ENCODE results near the gene FMO5.

GRCh38 chr1:147236448-147236847 is 11.3 kb upstream of the FMO5 start:
- no peak for TF ChIP-seq CTCF (IDR thresholded peaks at IDR 0.05)
- no peak for TF ChIP-seq POLR2AphosphoS5 (IDR thresholded peaks at IDR 0.05)

Data from esophagus muscularis mucosa (tissue), 3 donors.